GM18867 (cell line): Measurements from ENCODE around the gene FPGS.

ENCODE experiments used
- ATAC-seq: cut with Tn5 transposase; IDR thresholded peaks from one replicate; pipeline ENCODE4 v1.9.1; 2021; ENCODE audit warnings: mild to moderate bottlenecking, moderate library complexity; ENCODE audit not compliant: unreplicated experiment

FPGS gene

DNA sequence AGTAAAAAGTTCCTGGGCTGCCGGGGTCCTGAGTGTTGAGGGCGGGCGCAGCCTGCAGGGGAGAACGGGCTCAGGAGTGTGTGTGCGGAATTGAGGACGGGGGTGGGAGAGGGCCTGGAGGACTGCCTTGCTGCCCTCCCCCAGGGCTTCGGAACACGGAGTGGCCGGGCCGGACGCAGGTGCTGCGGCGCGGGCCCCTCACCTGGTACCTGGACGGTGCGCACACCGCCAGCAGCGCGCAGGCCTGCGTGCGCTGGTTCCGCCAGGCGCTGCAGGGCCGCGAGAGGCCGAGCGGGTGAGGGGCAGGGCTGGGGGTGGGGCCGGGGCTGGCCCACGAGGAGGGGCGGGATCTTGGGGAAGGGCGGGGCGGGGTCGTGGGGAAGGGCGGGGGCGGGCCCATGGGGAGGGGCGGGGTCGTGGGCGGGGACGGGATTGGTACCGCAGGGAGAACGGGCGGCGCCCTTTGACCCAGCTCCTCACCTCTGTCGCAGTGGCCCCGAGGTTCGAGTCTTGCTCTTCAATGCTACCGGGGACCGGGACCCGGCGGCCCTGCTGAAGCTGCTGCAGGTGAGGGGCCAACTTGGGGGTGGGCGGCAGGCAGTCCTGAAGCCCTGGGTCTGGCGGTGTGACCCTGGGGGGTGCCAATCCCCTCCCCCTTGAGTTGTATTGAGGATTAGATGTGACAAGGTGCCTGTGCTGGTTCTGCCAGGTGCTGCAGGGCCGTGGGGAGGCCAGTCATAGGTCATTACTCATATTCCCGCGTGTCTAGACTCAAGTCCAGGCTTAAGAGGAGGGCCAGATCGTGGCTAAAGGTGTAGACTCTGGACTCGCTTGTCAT lies 7.1 kb downstream of the FPGS start:
- no peak for ATAC-seq

DNA sequence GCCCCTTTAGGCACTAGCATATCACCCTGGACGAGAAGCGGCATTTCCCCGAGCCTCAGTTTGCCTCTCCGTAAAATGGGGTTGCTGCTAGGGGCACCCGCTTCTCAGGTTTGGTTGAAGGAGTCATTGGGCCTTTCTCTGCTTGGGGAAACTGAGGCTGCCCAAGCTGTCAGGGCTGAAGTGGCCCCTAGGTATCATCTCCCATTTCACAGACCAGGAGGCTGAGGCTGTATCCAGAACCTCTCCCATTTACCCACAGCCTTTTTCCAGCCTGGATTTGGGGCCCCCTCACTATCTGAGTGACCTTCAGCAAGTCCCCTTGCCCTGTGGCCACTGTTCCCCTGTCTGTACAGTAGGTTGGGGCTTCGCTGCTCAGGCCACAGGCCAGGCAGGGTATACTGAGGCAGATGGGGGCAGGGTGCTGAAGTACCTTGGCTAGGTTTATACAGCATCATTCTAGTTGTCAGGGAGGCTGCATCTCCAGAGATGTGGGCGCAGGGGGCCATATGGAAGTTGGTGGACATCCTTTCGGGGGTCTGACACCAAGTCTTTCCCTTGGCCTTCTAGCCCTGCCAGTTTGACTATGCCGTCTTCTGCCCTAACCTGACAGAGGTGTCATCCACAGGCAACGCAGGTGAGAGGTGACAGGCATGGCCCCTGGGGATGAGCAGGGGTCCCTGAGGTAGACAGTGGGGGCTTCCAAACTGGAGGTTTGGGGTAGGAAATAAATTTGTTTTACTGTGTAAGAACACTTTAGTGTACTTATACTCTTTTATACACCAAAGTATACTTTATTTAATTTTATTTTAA lies 7.9 kb downstream of the FPGS start:
- no peak for ATAC-seq

DNA sequence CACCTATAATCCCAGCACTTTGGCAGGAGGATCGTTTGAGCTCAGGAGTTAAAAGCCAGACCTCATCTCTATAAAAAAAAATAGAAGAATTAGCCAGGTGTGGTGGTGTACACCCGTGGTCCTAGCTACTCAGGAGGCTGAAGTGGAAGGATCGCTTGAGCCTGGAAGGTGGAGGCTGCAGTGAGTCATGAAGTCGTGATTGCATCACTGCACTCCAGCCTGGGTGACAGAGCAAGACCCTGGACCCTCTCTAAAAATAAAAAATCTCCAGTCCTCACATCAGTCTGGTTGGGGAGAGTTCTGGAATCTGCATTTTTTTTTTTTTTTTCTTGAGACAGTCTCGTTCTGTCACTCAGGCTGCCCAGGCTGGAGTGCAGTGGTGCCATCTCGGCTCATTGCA lies 9.3 kb downstream of the FPGS start:
- ATAC-seq: no peak

DNA sequence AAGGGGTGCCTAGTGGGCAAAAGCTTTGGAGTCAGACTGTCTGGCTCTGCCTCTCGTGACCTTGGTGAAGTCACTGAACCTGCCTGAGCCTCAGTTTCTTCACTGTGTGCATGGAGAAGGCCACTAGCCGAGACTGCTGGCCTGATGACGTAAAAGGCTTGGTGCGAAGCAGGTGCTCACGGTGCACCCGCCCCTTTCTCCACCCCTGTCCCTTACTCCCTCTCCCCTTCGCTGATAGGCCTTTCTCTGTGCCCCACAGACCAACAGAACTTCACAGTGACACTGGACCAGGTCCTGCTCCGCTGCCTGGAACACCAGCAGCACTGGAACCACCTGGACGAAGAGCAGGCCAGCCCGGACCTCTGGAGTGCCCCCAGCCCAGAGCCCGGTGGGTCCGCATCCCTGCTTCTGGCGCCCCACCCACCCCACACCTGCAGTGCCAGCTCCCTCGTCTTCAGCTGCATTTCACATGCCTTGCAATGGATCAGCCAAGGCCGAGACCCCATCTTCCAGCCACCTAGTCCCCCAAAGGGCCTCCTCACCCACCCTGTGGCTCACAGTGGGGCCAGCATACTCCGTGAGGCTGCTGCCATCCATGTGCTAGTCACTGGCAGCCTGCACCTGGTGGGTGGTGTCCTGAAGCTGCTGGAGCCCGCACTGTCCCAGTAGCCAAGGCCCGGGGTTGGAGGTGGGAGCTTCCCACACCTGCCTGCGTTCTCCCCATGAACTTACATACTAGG lies 10.4 kb downstream of the FPGS start:
- ATAC-seq: no peak

DNA sequence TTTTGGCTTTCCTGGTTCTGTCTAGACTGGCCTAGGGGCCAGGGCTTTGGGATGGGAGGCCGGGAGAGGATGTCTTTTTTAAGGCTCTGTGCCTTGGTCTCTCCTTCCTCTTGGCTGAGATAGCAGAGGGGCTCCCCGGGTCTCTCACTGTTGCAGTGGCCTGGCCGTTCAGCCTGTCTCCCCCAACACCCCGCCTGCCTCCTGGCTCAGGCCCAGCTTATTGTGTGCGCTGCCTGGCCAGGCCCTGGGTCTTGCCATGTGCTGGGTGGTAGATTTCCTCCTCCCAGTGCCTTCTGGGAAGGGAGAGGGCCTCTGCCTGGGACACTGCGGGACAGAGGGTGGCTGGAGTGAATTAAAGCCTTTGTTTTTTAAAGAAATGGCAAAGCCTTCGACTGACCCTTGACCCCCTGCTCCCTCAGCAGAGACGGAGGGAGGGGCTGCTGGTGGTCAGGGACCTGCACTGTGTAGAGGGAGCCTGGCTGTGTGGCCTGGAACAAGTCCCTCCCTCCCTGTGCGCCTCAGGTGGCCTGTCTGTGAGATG lies 11.1 kb downstream of the FPGS start:
- no peak for ATAC-seq

DNA sequence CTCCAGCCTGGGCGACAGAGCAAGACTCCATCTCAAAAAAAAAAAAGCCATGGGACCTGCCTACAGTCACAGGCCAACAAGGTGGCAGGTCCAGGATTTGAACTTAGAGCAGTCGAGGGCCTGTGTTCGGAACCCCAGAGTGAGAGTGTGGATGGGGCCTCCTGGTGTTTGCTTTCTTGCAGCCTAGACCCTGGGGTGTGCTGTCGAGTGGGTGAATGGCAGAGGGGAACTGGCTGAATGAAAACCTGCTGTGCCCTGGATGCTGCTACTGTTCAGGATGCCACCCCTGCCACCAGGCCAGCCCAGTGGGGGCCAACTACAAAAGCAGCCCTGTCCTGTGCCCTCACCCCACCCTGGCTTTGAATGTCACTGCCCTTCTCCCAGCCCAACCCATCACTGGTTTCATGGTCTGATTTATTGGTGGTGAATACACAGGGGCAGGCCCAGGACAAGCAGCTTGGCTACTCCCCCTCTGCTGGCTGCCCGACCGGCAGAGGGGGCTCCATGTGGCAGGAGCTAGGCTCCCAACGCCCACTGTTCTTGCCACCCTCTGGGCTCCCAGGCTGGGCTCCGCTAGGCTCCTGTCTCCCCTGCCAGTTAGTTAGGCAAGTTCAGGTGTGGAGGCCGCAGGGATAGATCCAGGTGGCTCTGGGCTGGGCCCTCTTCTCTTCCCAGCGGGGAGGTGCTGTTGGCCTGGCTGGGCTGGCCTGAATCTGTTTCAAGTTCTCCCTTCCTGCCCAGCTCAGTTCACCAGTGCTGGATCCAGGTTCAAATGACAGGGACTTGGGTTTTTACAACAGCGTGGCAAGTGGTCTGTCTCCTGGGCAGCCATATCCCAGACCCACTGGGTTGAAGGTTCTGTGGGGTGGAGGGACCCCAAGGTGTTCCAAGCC lies 12.2 kb downstream of the FPGS start:
- ATAC-seq: no peak

DNA sequence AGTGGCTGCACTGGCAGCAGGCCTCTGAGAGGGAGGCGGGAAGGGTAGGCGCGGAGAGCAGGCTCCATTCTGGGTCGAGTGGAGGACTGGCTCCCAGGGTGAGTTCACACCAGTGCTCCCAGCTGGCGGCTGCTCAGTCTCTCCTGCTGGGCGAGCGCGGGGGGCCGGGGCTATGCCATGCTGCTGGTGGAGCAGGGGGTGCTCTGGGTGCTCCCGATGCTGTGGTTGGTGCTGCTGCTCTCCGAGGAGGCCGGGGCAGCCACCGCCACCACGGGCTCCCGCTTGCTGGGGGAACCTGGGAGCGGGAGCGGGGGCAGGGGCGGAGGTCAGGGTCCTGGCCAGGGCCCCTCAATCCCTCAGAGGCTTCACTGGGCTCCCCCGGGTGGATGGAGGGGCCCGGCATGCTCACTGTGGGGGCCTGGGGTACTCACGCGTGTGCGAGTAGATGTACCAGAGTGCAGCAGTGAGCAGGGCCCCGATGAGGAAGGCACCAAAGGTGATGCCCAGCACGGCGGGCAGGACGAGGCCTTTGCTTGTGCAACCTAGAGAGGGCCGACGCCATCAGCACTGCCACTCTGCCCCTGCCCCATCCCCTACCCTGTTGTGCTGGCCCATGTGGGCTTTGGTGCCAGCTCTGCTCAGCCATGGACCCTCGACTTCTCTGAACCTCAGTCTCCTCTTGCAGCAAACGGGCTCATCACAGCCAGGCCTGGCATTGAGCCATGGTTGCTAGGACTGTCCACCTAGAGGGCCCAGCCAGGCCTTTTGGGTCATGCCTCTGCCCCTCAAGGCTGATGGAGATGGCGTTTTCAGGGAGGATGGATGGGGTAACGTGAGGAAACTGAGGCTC lies 13.1 kb downstream of the FPGS start:
- ATAC-seq: no peak

DNA sequence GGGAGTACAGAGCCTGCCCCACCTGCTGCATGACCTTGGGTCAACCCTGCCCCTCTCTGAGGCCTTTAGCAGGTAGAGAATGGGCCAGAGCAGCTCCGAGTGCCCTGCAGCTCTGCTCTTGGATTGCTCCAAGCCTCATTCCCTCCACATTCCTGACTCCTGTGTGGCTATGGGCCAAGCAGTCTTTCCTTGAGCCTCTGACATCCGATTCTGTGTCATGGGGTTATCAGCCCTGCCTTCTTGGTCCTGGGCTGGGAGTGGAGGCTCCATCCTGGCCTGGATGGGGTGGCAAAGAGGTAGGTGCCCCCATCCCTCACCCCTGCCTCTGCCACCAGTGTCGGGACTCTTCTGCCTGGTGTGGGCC lies 13.7 kb downstream of the FPGS start:
- ATAC-seq: no peak

DNA sequence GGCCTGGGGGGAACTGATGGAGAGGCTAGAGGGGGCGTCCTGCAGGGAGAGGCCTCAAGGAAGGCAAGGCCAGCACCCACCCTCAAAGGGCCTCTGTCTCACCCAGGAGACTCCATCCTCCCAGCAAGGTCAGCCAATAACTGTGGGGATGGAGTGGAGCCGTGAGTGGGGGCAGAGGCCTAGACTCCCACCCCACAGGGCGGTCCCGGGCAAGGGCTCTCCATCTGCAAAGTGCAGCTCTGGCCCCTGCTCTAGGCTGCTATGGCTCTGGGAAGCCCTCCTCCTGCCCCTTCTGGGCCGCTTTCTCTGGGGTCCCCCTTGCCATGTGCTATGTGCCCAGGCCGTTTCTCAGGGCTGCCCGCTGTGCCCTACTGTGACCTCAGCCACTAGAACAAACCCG lies 14.0 kb downstream of the FPGS start:
- no peak for ATAC-seq

DNA sequence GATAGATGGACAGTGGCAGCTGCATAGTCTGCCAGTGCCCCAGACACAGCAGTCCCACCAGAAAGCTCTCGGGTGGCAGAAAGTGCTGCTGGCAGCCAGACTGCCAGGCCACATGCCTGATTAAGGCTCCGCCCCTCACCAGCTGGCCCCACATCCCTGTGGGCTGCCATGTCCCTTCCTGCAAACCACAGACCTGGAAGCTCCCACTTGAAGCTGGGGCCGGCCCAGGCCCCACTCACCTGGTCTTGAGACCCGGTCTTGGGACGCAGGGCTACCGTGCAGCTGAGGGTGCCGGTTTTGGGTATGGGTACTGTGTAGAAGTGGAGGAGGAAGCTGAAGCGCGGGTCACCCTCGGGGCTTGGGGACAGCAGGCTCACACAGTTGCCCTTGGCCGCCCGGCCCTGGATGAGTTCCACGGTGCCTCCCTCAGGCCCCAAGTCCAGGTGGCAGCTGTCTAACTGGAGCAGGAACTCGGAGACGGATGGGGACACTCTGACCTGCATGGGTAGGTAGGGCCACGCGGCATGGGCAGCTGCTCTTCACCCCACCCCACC lies 15.3 kb downstream of the FPGS start:
- ATAC-seq: no peak

DNA sequence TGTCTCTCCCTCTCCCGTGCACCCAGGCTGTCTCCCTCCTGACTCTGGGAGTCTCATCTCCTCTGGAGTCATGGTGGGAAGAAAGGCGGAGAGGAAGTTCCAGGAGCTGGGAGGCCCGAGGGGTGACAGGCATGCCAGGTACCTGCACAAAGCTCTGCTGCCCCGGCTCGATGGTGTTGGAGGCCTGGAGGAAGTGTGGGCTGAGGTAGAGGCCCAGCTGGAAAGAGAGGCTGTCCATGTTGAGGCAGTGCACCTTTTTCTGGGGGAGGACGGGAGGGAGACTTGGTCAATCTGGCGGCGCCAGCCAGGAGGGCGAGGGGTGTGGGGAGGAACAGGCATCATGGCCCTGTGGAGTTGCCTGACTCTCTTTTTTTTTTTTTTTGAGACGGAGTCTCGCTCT lies 15.9 kb downstream of the FPGS start:
- no peak for ATAC-seq

DNA sequence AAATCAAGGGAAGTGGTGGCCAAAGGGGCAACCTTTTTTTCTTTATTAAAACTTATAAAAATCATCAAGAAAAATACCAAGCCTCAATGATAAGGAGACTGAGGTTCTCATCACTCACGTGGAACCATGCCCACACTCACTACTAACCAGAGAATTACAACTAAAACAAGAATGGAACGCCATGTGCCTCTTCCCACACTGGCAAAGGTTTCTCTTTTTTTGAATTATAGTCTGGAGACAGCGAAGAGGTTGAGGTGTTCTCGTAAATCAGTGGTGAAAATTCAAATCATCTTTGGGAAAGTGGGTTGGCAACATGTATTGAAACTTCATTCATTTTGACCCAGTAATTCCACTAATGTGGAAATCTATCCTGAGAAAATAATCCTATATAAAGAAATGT lies 19.4 kb downstream of the FPGS start:
- ATAC-seq: no peak

DNA sequence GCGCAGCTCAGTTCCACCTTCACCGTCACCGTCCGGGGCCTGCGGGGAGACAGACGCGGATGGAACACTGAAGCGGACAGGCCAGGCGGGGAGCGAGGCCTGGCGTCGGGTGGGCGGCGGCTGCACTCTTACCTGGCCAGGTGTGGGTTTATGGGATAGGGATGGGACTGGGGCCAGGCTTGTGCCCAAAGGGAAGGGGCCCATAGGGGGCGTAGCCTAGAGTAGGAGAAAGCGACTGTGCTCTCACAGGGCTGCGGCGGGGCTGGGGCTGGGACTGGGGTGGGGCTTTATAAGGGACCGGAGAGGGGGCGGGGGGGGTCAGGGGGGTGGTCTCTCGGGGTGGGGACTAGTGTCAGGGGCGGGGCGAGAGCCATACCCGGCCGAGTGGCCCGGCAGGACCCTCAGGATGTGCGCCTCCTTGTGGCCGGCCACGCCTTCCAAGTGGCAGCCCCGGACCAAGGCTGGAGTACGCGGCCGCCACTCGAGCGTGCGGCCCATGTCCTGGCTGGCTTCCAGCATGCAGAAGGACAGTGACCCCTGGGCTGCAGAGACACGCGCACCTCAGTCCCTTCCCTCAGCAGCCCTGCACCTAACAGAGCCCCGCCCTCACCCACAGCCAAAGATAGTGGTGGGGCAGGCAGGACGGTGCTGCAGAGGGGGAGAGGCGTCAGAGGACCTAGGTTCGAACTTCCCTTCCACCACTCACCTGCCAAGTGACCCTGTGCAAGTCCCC lies 22.8 kb downstream of the FPGS start:
- no peak for ATAC-seq

DNA sequence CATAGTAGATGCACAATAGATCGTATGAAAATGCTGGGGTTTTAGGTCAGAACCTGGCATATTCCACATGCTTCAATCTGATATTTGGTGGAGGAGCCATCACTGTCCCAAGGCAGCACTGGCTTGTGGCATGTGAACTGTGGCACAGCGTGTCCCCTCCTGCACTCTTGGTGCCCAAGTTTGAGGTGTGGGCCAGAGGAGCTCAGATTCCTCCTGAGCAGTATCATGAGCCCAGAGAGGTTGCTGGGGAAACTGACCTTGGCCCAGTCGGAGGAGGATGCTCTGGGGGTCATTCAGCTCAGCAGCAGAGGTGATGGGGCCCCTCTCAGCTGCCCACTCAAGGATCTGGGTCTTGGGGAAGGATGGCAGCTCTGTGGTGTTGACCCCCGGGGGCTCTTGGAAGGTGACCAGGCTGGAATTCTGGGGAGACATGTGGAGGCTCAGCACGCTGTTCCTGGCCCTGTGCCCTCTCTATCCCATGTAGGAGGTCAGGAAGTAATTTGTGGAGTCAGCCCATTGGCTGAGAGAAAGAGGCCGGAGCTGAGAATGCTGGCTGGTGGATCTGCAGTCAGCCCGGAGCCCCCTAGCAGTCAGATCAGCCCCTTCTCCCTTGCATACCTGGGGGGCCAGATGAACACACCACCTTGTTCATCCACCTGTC lies 23.7 kb downstream of the FPGS start:
- ATAC-seq: no peak

DNA sequence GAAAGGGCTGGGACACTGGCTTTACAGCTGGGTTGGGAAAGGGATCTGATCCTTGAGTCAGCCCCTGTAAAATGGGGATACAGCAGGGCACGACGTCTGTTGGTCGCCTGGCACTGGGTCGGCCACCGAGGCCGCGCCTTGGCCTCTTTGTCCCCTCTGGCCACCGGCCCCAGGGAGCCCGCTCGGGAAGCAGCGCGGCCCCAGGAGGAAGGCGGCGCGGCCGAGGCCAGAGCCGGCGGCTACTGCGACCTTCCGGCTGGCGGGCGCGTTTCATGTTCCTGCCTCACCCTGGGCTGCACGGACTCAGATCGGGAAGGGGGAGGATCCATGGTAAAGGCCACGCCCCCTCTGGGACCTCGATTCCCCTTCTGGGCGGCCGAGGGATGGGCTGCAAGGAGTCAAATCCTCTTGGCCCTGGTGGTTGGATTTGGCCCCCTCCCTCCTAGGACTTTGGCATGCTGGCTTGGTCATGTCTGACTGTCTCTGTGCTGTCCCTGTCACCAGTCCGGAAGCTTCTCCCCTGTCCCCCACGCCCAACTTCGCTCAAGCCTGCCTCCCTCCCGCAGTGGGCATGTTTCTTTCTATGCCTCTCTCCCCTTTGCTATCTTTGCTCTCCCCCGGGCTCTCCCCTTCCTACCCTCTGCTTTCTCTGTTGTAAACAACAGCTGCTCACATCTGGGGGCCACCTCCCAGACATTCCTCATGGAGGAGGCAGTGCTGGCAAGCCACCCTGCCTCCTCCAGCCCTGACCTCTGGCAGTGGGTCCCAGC lies 25.8 kb downstream of the FPGS start:
- ATAC-seq: no peak

DNA sequence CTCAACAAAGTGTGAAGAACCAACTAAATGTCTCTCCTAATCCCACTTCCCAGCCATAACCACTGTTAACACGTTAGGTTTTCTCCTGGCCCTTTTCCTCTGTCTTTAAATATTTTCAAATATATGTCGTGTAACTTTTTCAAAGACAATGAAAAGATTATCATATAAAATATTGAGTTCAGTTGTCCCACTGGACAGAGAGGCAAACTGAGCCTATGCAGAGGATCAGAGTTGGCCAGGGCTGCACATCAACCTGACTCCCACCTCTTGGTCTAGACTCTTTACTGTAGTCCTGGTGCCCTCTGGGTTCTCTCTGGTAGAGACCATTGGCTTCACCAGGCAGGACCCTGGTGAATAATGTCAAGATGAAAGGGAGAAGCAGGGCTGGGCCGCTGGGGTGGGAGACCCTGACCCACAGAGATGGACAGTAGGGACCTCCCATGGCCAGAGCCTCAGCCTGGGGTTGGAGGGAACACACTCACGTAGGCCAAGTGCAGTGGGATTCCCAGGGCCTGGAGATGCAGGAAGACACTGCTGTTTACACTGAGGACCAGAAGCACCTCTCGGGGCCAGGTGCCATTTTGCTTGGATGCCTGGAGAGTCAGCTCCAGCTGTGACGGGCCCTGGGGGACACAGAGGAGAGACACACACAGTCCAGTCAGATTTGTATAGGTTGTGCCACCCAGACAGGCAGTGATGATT lies 26.7 kb downstream of the FPGS start:
- no peak for ATAC-seq

DNA sequence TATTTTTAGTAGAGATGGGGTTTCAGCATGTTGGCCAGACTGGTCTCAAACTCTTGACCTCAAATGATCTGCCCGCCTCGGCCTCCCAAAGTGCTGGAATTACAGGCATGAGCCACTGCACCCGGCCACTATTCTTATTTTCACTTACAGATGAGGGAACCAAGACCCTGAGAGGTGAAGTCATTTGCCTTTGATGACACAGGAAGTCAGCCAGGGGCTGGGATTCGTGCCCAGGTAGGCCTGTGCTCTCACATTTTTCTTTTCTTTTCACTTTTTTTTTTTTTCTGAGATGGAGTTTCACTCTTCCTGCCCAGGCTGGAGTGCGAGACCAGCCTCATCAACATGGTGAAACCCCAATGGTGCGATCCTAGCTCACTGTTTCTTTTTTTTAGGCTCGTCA lies 29.6 kb downstream of the FPGS start:
- no peak for ATAC-seq
